Esophagus squamous epithelium (tissue), 5 donors: ENCODE data around the gene IL21R. TPM values are rescaled to one million over a fixed set of nuclear protein-coding genes. Genes with fewer than 3 reads are reported as not detected.
A peak's percentile ranks its signal among the peaks of the same experiment; 100 is the strongest.
"Not testable (repeated sequence)": the region's sequence is repeated elsewhere in the genome, so short reads cannot be mapped to it uniquely, and the experiment has no call there.

Experiments
- DNase-seq: peaks from one replicate; lab custom pipeline; 2025; lab: John Stamatoyannopoulos, UW
- H3K27ac ChIP-seq, 4 donors: fragments of 200-600 bp; sonication (generic); one replicate each; pipeline ENCODE4 v1.5.1; 2016 to 2019; ENCODE audit warnings: mild to moderate bottlenecking in 1 of 4
- H3K27me3 ChIP-seq, 4 donors: fragments of 200-600 bp; sonication (generic); 1 replicate in 3 of 4; 2 replicates in 1 of 4; pipeline versions ENCODE4 v1.5.1 to v1.6.0; 2017 to 2021; ENCODE audit warnings: antibody characterized with exemption in 1 of 4
- H3K36me3 ChIP-seq, 3 donors: fragments of 200-600 bp; sonication (generic); one replicate each; pipeline ENCODE4 v1.5.1; 2016 to 2019
- H3K4me1 ChIP-seq, 3 donors: fragments of 200-600 bp; sonication (generic); one replicate each; pipeline ENCODE4 v1.5.1; 2017 to 2019
- H3K4me3 ChIP-seq, 4 donors: fragments of 200-600 bp; sonication (generic); 1 replicate in 3 of 4; 2 replicates in 1 of 4; pipeline ENCODE4 v1.5.1; 2016 to 2019; ENCODE audit warnings: mild to moderate bottlenecking in 2 of 4, moderate library complexity in 1 of 4
- H3K9me3 ChIP-seq, 3 donors: fragments of 200-600 bp; sonication (generic); one replicate each; pipeline ENCODE4 v1.5.1; 2016 to 2019
- POLR2A ChIP-seq, 4 donors: fragments of 450-650 bp; IDR thresholded peaks; one replicate each; pipeline ENCODE4 v1.6.1; 2017; ENCODE audit warnings: antibody characterized with exemption in 4 of 4, mild to moderate bottlenecking in 4 of 4, moderate library complexity in 3 of 4
- WGBS, 2 donors: methylation state at CpG; one replicate each; pipeline ENCODE4 v1.1.5; 2018; 5-methylcytosine and 5-hydroxymethylcytosine counted together
- intact Hi-C: fragments of 100-400 bp; cut with DNase I; formaldehyde crosslinking; loops from one replicate; pipeline ENCODE4 v1.15.0; 2022
- total RNA-seq, 4 donors: library from RNA; depleted of rRNA; stranded (reverse); fragments of >200 nt; gene quantifications; one replicate each; pipeline ENCODE4 v1.1.0, GENCODE V29; 2016
- TF ChIP-seq, protein P1 (sequence below), 6 experiments: fragments of 450-650 bp in 4 of 6; fragments of 200-600 bp in 2 of 6; sonication (generic) in 2 of 6; IDR thresholded peaks; one replicate each; pipeline ENCODE4 v1.5.1; 2016 to 2019; ENCODE audit warnings: antibody characterized with exemption in 6 of 6, mild to moderate bottlenecking in 4 of 6, moderate library complexity in 4 of 6
- donor health status: DM: yes; HTN: yes; CAD: no.

Gene IL21R
- total RNA-seq, 4 donors from 2014 or later = 0.23 to 1.2 (median 0.39) TPM

DNA sequence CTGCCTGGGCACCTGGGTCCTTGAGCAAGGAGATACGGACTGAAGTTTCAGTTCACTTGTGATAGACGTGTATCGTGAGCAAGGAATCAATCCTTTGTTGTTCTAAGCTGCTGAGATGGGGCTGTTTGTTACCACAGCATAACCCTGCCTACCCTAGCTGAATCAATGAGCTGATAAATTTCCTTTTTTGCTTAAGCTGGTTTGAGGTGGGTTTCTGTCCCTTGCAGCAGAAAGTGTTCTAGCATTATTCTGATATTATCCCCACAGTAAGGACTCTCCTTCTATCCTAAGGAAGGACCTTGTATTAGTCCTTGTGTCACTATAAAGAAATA, 51.5 kb downstream of the IL21R start:
- 69 to 97% methylated on average over 3 of the region's 3 CpGs for WGBS, 2 donors
- H3K27me3 ChIP-seq = peaks cover 0 to 29% (median 0%) of the 10 kb centered on the region in 4 donors
- no peak overlapping the region for H3K27ac ChIP-seq
- H3K4me1 ChIP-seq = peaks cover 0 to 46% (median 36%) of the 10 kb centered on the region in 3 donors
- DNase-seq = no peak
- TF ChIP-seq, protein P1, sequence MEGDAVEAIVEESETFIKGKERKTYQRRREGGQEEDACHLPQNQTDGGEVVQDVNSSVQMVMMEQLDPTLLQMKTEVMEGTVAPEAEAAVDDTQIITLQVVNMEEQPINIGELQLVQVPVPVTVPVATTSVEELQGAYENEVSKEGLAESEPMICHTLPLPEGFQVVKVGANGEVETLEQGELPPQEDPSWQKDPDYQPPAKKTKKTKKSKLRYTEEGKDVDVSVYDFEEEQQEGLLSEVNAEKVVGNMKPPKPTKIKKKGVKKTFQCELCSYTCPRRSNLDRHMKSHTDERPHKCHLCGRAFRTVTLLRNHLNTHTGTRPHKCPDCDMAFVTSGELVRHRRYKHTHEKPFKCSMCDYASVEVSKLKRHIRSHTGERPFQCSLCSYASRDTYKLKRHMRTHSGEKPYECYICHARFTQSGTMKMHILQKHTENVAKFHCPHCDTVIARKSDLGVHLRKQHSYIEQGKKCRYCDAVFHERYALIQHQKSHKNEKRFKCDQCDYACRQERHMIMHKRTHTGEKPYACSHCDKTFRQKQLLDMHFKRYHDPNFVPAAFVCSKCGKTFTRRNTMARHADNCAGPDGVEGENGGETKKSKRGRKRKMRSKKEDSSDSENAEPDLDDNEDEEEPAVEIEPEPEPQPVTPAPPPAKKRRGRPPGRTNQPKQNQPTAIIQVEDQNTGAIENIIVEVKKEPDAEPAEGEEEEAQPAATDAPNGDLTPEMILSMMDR (IDR thresholded peaks at IDR 0.05) = no peak
- TF ChIP-seq POLR2A (IDR thresholded peaks at IDR 0.05) = no peak
- H3K4me3 ChIP-seq = no peak overlapping the region
- no peaks in the 10 kb centered on the region for H3K9me3 ChIP-seq
- peaks cover 0 to 3% (median 0%) of the 10 kb centered on the region in 3 donors for H3K36me3 ChIP-seq
- intact Hi-C loops = loop anchor here (10.0 kb wide), 1 partner anchor 299 kb away; no protein-coding TSS in a partner anchor

GRCh38 chr16:27455700-27456099, 53.7 kb downstream of the IL21R start:
- Histone ChIP-seq H3K27ac (no peak overlapping the region), H3K4me1 (peaks cover 0 to 50% (median 34%) of the 10 kb centered on the region in 3 donors)
- intact Hi-C loops = loop anchor here (10.0 kb wide), 1 partner anchor 301 kb away; no protein-coding TSS in a partner anchor

DNA sequence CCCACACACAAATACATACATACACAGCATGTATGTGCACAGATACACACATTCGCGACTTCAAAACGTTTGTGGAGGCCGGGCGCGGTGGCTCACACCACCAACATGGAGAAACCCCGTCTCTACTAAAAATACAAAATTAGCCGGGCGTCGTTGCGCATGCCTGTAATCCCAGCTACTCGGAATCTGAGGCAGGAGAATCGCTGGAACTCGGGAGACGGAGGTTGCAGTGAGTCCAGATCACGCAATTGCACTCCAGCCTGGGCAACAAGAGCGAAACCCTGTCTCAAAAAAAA, 55.6 kb downstream of the IL21R start:
- not testable (repeated sequence) for H3K9me3 ChIP-seq, H3K27me3 ChIP-seq, H3K27ac ChIP-seq, H3K4me3 ChIP-seq, DNase-seq
- WGBS, 2 donors = 69 to 91% methylated on average over 10 to 15 of the region's 17 CpGs
- Histone ChIP-seq H3K4me1 (peaks cover 0 to 64% (median 45%) of the 10 kb centered on the region in 3 donors), H3K36me3 (peaks cover 19 to 42% (median 27%) of the 10 kb centered on the region in 3 donors)
- intact Hi-C loops = loop anchor here (10.0 kb wide), 1 partner anchor 303 kb away; no protein-coding TSS in a partner anchor

More at GRCh38 chr16:27455700-27456099, 53.7 kb downstream of the IL21R start:
- H3K36me3 ChIP-seq = peaks cover under 1 to 23% (median 9%) of the 10 kb centered on the region in 3 donors
- no peaks in the 10 kb centered on the region for H3K9me3 ChIP-seq
- no peak for DNase-seq
- TF ChIP-seq, protein P1 (IDR thresholded peaks at IDR 0.05) = no peak
- TF ChIP-seq POLR2A (IDR thresholded peaks at IDR 0.05) = no peak
- H3K4me3 ChIP-seq = no peak overlapping the region
- WGBS, 2 donors = 13 to 19% methylated on average over 6 to 9 of the region's 12 CpGs
- peaks cover 0 to 7% (median 0%) of the 10 kb centered on the region in 4 donors for H3K27me3 ChIP-seq

- intact Hi-C loops = loop anchor here (10.0 kb wide), 1 partner anchor 303 kb away; no protein-coding TSS in a partner anchor
- peaks cover 26 to 49% (median 31%) of the 10 kb centered on the region in 3 donors for H3K36me3 ChIP-seq
- no peaks in the 10 kb centered on the region for H3K27me3 ChIP-seq
- DNase-seq = no peak
- H3K4me3 ChIP-seq = no peak overlapping the region
- peaks cover 0 to 71% (median 45%) of the 10 kb centered on the region in 3 donors for H3K4me1 ChIP-seq
- peak overlapping the region in 2 of 4 donors; percentile 23 to 40 for H3K27ac ChIP-seq
- no peaks in the 10 kb centered on the region for H3K9me3 ChIP-seq
- TF ChIP-seq, protein P1 (IDR thresholded peaks at IDR 0.05) = no peak
- 26 to 42% methylated on average over 5 of the region's 5 CpGs for WGBS, 2 donors
These were observed 56.3 kb downstream of the IL21R start for GRCh38 chr16:27458258-27458657.

- no peak for DNase-seq
- 81 to 86% methylated on average over 5 of the region's 5 CpGs for WGBS, 2 donors
- Histone ChIP-seq H3K4me3 (no peak overlapping the region), H3K36me3 (peaks cover 33 to 57% (median 35%) of the 10 kb centered on the region in 3 donors), H3K27me3 (no peaks in the 10 kb centered on the region), H3K27ac (no peak overlapping the region), H3K4me1 (peaks cover 0 to 80% (median 45%) of the 10 kb centered on the region in 3 donors), H3K9me3 (no peaks in the 10 kb centered on the region)
- intact Hi-C loops = loop anchor here (10.0 kb wide), 1 partner anchor 304 kb away; no protein-coding TSS in a partner anchor
- TF ChIP-seq POLR2A (IDR thresholded peaks at IDR 0.05) = no peak
- TF ChIP-seq, protein P1 (IDR thresholded peaks at IDR 0.05) = no peak
These were observed 57.2 kb downstream of the IL21R start for GRCh38 chr16:27458987-27459688.
